Measurements from ENCODE around the gene NTRK3. TPM values are rescaled to one million over a fixed set of nuclear protein-coding genes. Genes with fewer than 3 reads are reported as not detected.

The NTRK3 gene
- total RNA-seq, 1 experiment from 2014 or later = not detected

- intact Hi-C loops (cut with micrococcal nuclease; ENCODE audit: unreplicated experiment) = no loop called here
- Histone ChIP-seq H3K4me3 (ENCODE audit: low read depth, low read length) (no peak overlapping the region), H3K9me3 (no peaks in the 10 kb centered on the region), H3K4me1 (no peaks in the 10 kb centered on the region), H3K27me3 (replicated peaks; ENCODE audit: control insufficient read depth, insufficient read depth, low read length) (no peaks in the 10 kb centered on the region), H3K36me3 (ENCODE audit: control insufficient read depth, insufficient read depth, low read length) (no peaks in the 10 kb centered on the region)
- DNase-seq = no peak
- ChIA-PET POLR2A (no interaction called here), CTCF (no interaction called here)
- BruUV-seq (replicated peaks) = no TSS peak
- Mint-ChIP-seq H3K9me3 (ENCODE audit: unreplicated experiment) (no peaks in the 10 kb centered on the region), H3K4me3 (ENCODE audit: unreplicated experiment) (no peak overlapping the region), H3K36me3 (ENCODE audit: insufficient read depth, unreplicated experiment) (no peaks in the 10 kb centered on the region), H3K27me3 (ENCODE audit: insufficient read depth, unreplicated experiment) (peaks cover 5% of the 10 kb centered on the region), H3K4me1 (ENCODE audit: low read depth, unreplicated experiment) (no peaks in the 10 kb centered on the region), H3K27ac (ENCODE audit: unreplicated experiment) (no peak overlapping the region)
- TF ChIP-seq, protein P1, sequence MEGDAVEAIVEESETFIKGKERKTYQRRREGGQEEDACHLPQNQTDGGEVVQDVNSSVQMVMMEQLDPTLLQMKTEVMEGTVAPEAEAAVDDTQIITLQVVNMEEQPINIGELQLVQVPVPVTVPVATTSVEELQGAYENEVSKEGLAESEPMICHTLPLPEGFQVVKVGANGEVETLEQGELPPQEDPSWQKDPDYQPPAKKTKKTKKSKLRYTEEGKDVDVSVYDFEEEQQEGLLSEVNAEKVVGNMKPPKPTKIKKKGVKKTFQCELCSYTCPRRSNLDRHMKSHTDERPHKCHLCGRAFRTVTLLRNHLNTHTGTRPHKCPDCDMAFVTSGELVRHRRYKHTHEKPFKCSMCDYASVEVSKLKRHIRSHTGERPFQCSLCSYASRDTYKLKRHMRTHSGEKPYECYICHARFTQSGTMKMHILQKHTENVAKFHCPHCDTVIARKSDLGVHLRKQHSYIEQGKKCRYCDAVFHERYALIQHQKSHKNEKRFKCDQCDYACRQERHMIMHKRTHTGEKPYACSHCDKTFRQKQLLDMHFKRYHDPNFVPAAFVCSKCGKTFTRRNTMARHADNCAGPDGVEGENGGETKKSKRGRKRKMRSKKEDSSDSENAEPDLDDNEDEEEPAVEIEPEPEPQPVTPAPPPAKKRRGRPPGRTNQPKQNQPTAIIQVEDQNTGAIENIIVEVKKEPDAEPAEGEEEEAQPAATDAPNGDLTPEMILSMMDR (IDR thresholded peaks at IDR 0.05; ENCODE audit: insufficient read depth in 1 of 2, low read depth in 1 of 2, low read length in 1 of 2, severe bottlenecking in 1 of 2, unreplicated experiment in 1 of 2) = no peak
These were observed 385.3 kb downstream of the NTRK3 start for GRCh38 chr15:87871258-87871681.

DNA sequence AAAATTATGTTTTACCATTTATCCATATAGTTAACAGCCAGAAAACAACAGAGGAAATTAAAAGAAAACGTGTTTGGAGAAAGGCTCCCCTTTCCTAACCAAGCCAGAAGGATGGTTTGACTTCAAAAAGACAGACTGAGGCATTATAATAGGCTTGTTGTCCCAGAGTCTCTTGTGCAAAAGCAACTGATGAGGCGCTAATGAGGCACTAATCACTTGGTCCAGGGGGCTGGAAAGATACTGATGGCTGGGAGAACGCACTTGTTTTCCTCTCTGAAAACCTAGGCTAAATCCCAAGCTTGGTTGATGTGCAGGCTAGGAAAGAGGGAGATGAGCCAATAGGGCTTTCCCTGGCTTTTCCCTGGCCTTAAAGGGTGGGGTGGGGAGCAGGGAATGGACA is 389.6 kb downstream of the NTRK3 start:
- CTCF ChIA-PET = no interaction called here
- Mint-ChIP-seq H3K9me3 (ENCODE audit: unreplicated experiment) (no peaks in the 10 kb centered on the region), H3K27me3 (ENCODE audit: insufficient read depth, unreplicated experiment) (peaks cover 5% of the 10 kb centered on the region), H3K4me1 (ENCODE audit: low read depth, unreplicated experiment) (no peaks in the 10 kb centered on the region), H3K4me3 (ENCODE audit: unreplicated experiment) (no peak overlapping the region), H3K36me3 (ENCODE audit: insufficient read depth, unreplicated experiment) (no peaks in the 10 kb centered on the region), H3K27ac (ENCODE audit: unreplicated experiment) (no peak overlapping the region)
- no peaks in the 10 kb centered on the region for H3K4me1 ChIP-seq
- H3K36me3 ChIP-seq (ENCODE audit: control insufficient read depth, insufficient read depth, low read length) = no peaks in the 10 kb centered on the region
- POLR2A ChIA-PET = no interaction called here
- no peak overlapping the region for H3K4me3 ChIP-seq (ENCODE audit: low read depth, low read length)
- intact Hi-C loops (cut with micrococcal nuclease; ENCODE audit: unreplicated experiment) = no loop called here
- no peaks in the 10 kb centered on the region for H3K9me3 ChIP-seq
- DNase-seq = no peak
- no TSS peak for BruUV-seq (replicated peaks)
- TF ChIP-seq, protein P1 (IDR thresholded peaks at IDR 0.05; ENCODE audit: insufficient read depth in 1 of 2, low read depth in 1 of 2, low read length in 1 of 2, severe bottlenecking in 1 of 2, unreplicated experiment in 1 of 2) = no peak
- no peaks in the 10 kb centered on the region for H3K27me3 ChIP-seq (replicated peaks; ENCODE audit: control insufficient read depth, insufficient read depth, low read length)

DNA sequence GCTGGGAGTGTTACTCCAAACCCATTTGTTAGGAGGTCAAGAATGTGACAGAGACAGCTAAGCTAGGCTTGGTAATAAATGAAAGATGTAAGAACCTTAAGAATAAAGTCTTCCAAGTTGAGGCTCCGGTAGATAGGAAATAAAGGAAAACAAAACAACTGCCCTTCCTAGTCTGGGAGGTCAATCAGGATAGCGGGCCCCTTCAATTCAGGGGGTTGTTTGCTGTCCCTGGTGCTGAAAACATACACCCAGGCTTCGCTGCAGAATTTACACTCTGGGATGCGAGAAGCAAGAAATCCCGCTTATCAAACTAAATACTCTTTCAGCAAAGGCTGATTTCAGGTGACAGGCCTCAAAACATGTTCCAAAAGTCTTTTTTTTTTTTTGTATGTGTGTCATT is 393.4 kb downstream of the NTRK3 start:
- H3K4me1 Mint-ChIP-seq (ENCODE audit: low read depth, unreplicated experiment) = no peaks in the 10 kb centered on the region
- no peaks in the 10 kb centered on the region for H3K9me3 ChIP-seq

More for the DNA sequence above, 393.4 kb downstream of the NTRK3 start:
- Mint-ChIP-seq H3K9me3 (ENCODE audit: unreplicated experiment) (no peaks in the 10 kb centered on the region), H3K27me3 (ENCODE audit: insufficient read depth, unreplicated experiment) (peaks cover 5% of the 10 kb centered on the region), H3K4me3 (ENCODE audit: unreplicated experiment) (no peak overlapping the region), H3K36me3 (ENCODE audit: insufficient read depth, unreplicated experiment) (no peaks in the 10 kb centered on the region), H3K27ac (ENCODE audit: unreplicated experiment) (no peak overlapping the region)
- no TSS peak for BruUV-seq (replicated peaks)
- Histone ChIP-seq H3K4me3 (ENCODE audit: low read depth, low read length) (no peak overlapping the region), H3K4me1 (no peaks in the 10 kb centered on the region), H3K36me3 (ENCODE audit: control insufficient read depth, insufficient read depth, low read length) (no peaks in the 10 kb centered on the region), H3K27me3 (replicated peaks; ENCODE audit: control insufficient read depth, insufficient read depth, low read length) (no peaks in the 10 kb centered on the region)
- CTCF ChIA-PET = no interaction called here
- POLR2A ChIA-PET = no interaction called here
- intact Hi-C loops (cut with micrococcal nuclease; ENCODE audit: unreplicated experiment) = no loop called here
- peak in 1 of 2 experiments; percentile 8 for DNase-seq
- TF ChIP-seq, protein P1 (IDR thresholded peaks at IDR 0.05; ENCODE audit: insufficient read depth in 1 of 2, low read depth in 1 of 2, low read length in 1 of 2, severe bottlenecking in 1 of 2, unreplicated experiment in 1 of 2) = no peak

Measured in Caco-2 (cell line).